Thymus (tissue), 11 donors: Measurements from ENCODE around the gene MINAR1. TPM values are rescaled to one million over a fixed set of nuclear protein-coding genes. Genes with fewer than 3 reads are reported as not detected.

Experiments used
- DNase-seq, 9 donors: peaks; one replicate each; pipeline ENCODE4 v3.0.0-alpha.2; 2013; ENCODE audit warnings: low spot score in 9 of 9, low read depth in 6 of 9, missing footprints in 1 of 9
- H3K27ac ChIP-seq, 2 donors: one replicate each; pipeline ENCODE4 v1.5.1; 2013; ENCODE audit warnings: control low read depth in 1 of 2, low read depth in 1 of 2, low read length in 1 of 2, mild to moderate bottlenecking in 1 of 2, moderate library complexity in 1 of 2
- H3K27me3 ChIP-seq, 2 donors: one replicate each; pipeline ENCODE4 v1.5.1; 2013; ENCODE audit warnings: low read length in 1 of 2; ENCODE audit not compliant: control insufficient read depth in 2 of 2, insufficient read depth in 1 of 2
- H3K36me3 ChIP-seq, 2 donors: one replicate each; pipeline ENCODE4 v1.5.1; 2013; ENCODE audit warnings: low read length in 1 of 2, mild to moderate bottlenecking in 1 of 2, moderate library complexity in 1 of 2; ENCODE audit not compliant: control insufficient read depth in 2 of 2, insufficient read depth in 2 of 2
- H3K4me1 ChIP-seq, 2 donors: one replicate each; pipeline ENCODE4 v1.5.1; 2013; ENCODE audit warnings: low read length in 2 of 2; ENCODE audit not compliant: control insufficient read depth in 2 of 2, insufficient read depth in 2 of 2
- H3K4me3 ChIP-seq, 2 donors: one replicate each; pipeline ENCODE4 v1.5.1; 2013; ENCODE audit warnings: low read length in 2 of 2, control low read depth in 1 of 2, mild to moderate bottlenecking in 1 of 2
- H3K9me3 ChIP-seq, 2 donors: one replicate each; pipeline ENCODE4 v1.5.1; 2013; ENCODE audit warnings: low read length in 1 of 2, mild to moderate bottlenecking in 1 of 2; ENCODE audit not compliant: control insufficient read depth in 2 of 2, insufficient read depth in 1 of 2
- WGBS: extraction: QIAGEN DNeasy Blood & Tissue Kit; methylation state at CpG from one replicate; pipeline ENCODE4 v1.1.7; 2013; 5-methylcytosine and 5-hydroxymethylcytosine counted together
- polyA plus RNA-seq: library from polyadenylated mRNA; stranded (reverse); fragments of 200-250 nt; gene quantifications from one replicate; pipeline ENCODE4 v1.2.3, GENCODE V29; 2013
- total RNA-seq: library from RNA; stranded (reverse); fragments of 120-200 nt; gene quantifications from one replicate; pipeline ENCODE4 v1.2.4, GENCODE V29; 2013
- donor health status: healthy.

The MINAR1 gene
- total and polyA plus RNA-seq, 2 donors: 0.37 to 0.38 TPM

GRCh38 chr15:79455361-79455760 lies 23.2 kb downstream of the MINAR1 start:
- Histone ChIP-seq H3K4me3 (no peak overlapping the region), H3K27ac (no peak overlapping the region), H3K36me3 (no peaks in the 10 kb centered on the region), H3K4me1 (no peaks in the 10 kb centered on the region), H3K27me3 (peaks cover 0 to 4% of the 10 kb centered on the region in 2 donors), H3K9me3 (no peaks in the 10 kb centered on the region)
- 97% methylated on average over 4 of the region's 4 CpGs for WGBS
- no peak for DNase-seq

GRCh38 chr15:79455943-79456342 lies 23.8 kb downstream of the MINAR1 start:
- no peaks in the 10 kb centered on the region for H3K4me1 ChIP-seq
- H3K27me3 ChIP-seq: peaks cover 0 to 4% of the 10 kb centered on the region in 2 donors
- H3K27ac ChIP-seq: no peak overlapping the region
- H3K9me3 ChIP-seq: no peaks in the 10 kb centered on the region
- WGBS: 81% methylated on average over 6 of the region's 6 CpGs
- no peak overlapping the region for H3K4me3 ChIP-seq
- DNase-seq: no peak
- H3K36me3 ChIP-seq: no peaks in the 10 kb centered on the region

- Histone ChIP-seq H3K36me3 (no peaks in the 10 kb centered on the region), H3K4me1 (no peaks in the 10 kb centered on the region), H3K27ac (no peak overlapping the region), H3K4me3 (no peak overlapping the region), H3K27me3 (no peaks in the 10 kb centered on the region), H3K9me3 (no peaks in the 10 kb centered on the region)
- no peak for DNase-seq
- WGBS: 92% methylated on average over 6 of the region's 6 CpGs
Measured at GRCh38 chr15:79458491-79458890, 26.4 kb downstream of the MINAR1 start.

- Histone ChIP-seq H3K27ac (no peak overlapping the region), H3K27me3 (no peaks in the 10 kb centered on the region), H3K36me3 (no peaks in the 10 kb centered on the region), H3K4me1 (no peaks in the 10 kb centered on the region), H3K9me3 (no peaks in the 10 kb centered on the region), H3K4me3 (no peak overlapping the region)
- 98% methylated on average over 1 of the region's 1 CpG for WGBS
- DNase-seq: no peak
Measured at GRCh38 chr15:79459666-79460065, 27.5 kb downstream of the MINAR1 start.

GRCh38 chr15:79463043-79463780 lies 31.1 kb downstream of the MINAR1 start:
- Histone ChIP-seq H3K4me3 (no peak overlapping the region), H3K27me3 (no peaks in the 10 kb centered on the region), H3K27ac (no peak overlapping the region), H3K36me3 (no peaks in the 10 kb centered on the region), H3K9me3 (no peaks in the 10 kb centered on the region), H3K4me1 (no peaks in the 10 kb centered on the region)
- 95% methylated on average over 18 of the region's 18 CpGs for WGBS
- DNase-seq: no peak

GRCh38 chr15:79463781-79464270 lies 31.7 kb downstream of the MINAR1 start:
- Histone ChIP-seq H3K27me3 (no peaks in the 10 kb centered on the region), H3K4me3 (no peak overlapping the region), H3K27ac (no peak overlapping the region), H3K36me3 (no peaks in the 10 kb centered on the region), H3K4me1 (no peaks in the 10 kb centered on the region), H3K9me3 (no peaks in the 10 kb centered on the region)
- 96% methylated on average over 4 of the region's 4 CpGs for WGBS
- DNase-seq: no peak

GRCh38 chr15:79466488-79466887 lies 34.4 kb downstream of the MINAR1 start:
- no peak for DNase-seq
- no peaks in the 10 kb centered on the region for H3K9me3 ChIP-seq
- H3K4me1 ChIP-seq: no peaks in the 10 kb centered on the region
- 96% methylated on average over 3 of the region's 3 CpGs for WGBS
- H3K27ac ChIP-seq: no peak overlapping the region
- no peaks in the 10 kb centered on the region for H3K36me3 ChIP-seq
- no peaks in the 10 kb centered on the region for H3K27me3 ChIP-seq
- no peak overlapping the region for H3K4me3 ChIP-seq

GRCh38 chr15:79467865-79468586 lies 35.9 kb downstream of the MINAR1 start:
- DNase-seq: no peak
- Histone ChIP-seq H3K27me3 (no peaks in the 10 kb centered on the region), H3K36me3 (no peaks in the 10 kb centered on the region), H3K4me3 (no peak overlapping the region), H3K9me3 (no peaks in the 10 kb centered on the region), H3K4me1 (no peaks in the 10 kb centered on the region), H3K27ac (no peak overlapping the region)
- WGBS: 95% methylated on average over 17 of the region's 17 CpGs

- Histone ChIP-seq H3K4me1 (no peaks in the 10 kb centered on the region), H3K9me3 (no peaks in the 10 kb centered on the region), H3K27ac (no peak overlapping the region), H3K4me3 (no peak overlapping the region), H3K36me3 (no peaks in the 10 kb centered on the region), H3K27me3 (no peaks in the 10 kb centered on the region)
- WGBS: 93% methylated on average over 3 of the region's 3 CpGs
- DNase-seq: no peak
Measured at GRCh38 chr15:79472446-79472845, 40.3 kb downstream of the MINAR1 start.
